GM23338 (cell line): ENCODE measurements around the gene ACTR6. TPM values are rescaled to one million over a fixed set of nuclear protein-coding genes. Genes with fewer than 3 reads are reported as not detected.

ENCODE experiments used
- ATAC-seq: fragments of 200-7000 bp; cut with Tn5 transposase; 3 replicates; pipeline ENCODE4 v1.9.1; 2020
- DNase-seq: peaks from one replicate; pipeline ENCODE4 v3.0.0-alpha.2; 2015; ENCODE audit warnings: low spot score
- H2AFZ ChIP-seq: fragments of 200-600 bp; sonication (generic); 2 replicates; pipeline ENCODE4 v1.8.0; 2016; ENCODE audit warnings: antibody characterized with exemption, mild to moderate bottlenecking, moderate library complexity
- H3F3A ChIP-seq: fragments of 200-600 bp; sonication (generic); replicated peaks from 2 replicates; pipeline ENCODE4 v1.8.0; 2017; ENCODE audit warnings: antibody characterized with exemption, mixed run types, low read depth
- H3K27ac ChIP-seq: fragments of 200-600 bp; sonication (generic); 2 replicates; pipeline ENCODE4 v1.6.1; 2016; ENCODE audit warnings: low read depth
- H3K27me3 ChIP-seq: fragments of 200-600 bp; sonication (generic); 2 replicates; pipeline ENCODE4 v1.8.0; 2016; ENCODE audit warnings: mild to moderate bottlenecking, mixed run types, moderate library complexity; ENCODE audit not compliant: insufficient read depth
- H3K36me3 ChIP-seq: fragments of 200-600 bp; sonication (generic); 2 replicates; pipeline ENCODE4 v1.8.0; 2016; ENCODE audit warnings: mild to moderate bottlenecking; ENCODE audit not compliant: insufficient read depth
- H3K4me1 ChIP-seq: fragments of 200-600 bp; sonication (generic); 2 replicates; pipeline ENCODE4 v1.8.0; 2016; ENCODE audit warnings: mild to moderate bottlenecking, moderate library complexity; ENCODE audit not compliant: insufficient read depth
- H3K4me2 ChIP-seq: fragments of 200-600 bp; sonication (generic); 2 replicates; pipeline ENCODE4 v1.7.1; 2017; ENCODE audit warnings: mixed run types
- H3K4me3 ChIP-seq: fragments of 200-600 bp; sonication (generic); 2 replicates; pipeline ENCODE4 v1.6.1; 2016; ENCODE audit warnings: mixed run types
- H3K79me2 ChIP-seq: fragments of 200-600 bp; sonication (generic); replicated peaks from 2 replicates; pipeline ENCODE4 v1.8.0; 2017; ENCODE audit warnings: mild to moderate bottlenecking; ENCODE audit not compliant: insufficient read depth
- H3K9me2 ChIP-seq: fragments of 200-600 bp; sonication (generic); 2 replicates; pipeline ENCODE4 v1.8.0; 2017; ENCODE audit not compliant: insufficient read depth
- H4K20me1 ChIP-seq: fragments of 200-600 bp; sonication (generic); replicated peaks from 2 replicates; pipeline ENCODE4 v1.8.0; 2017; ENCODE audit warnings: mild to moderate bottlenecking; ENCODE audit not compliant: insufficient read depth
- H3K27ac Mint-ChIP-seq: 2 replicates; pipeline ENCODE4 v1.8.0; 2020; ENCODE audit warnings: inconsistent platforms, mild to moderate bottlenecking, moderate library complexity, mixed read lengths
- H3K27me3 Mint-ChIP-seq: 3 replicates; pipeline ENCODE4 v1.8.0; 2022; ENCODE audit warnings: low read depth, mild to moderate bottlenecking, moderate library complexity, mixed read lengths, inconsistent platforms; ENCODE audit not compliant: insufficient read depth, poor library complexity
- H3K36me3 Mint-ChIP-seq: 3 replicates; pipeline ENCODE4 v1.8.0; 2021; ENCODE audit warnings: low read depth, mild to moderate bottlenecking, inconsistent platforms, moderate library complexity, mixed read lengths
- H3K4me1 Mint-ChIP-seq: 3 replicates; pipeline ENCODE4 v1.8.0; 2020; ENCODE audit warnings: mild to moderate bottlenecking, inconsistent platforms, mixed read lengths
- H3K4me3 Mint-ChIP-seq: 3 replicates; pipeline ENCODE4 v1.8.0; 2021; ENCODE audit warnings: moderate library complexity, mild to moderate bottlenecking, inconsistent platforms, mixed read lengths
- H3K9me3 Mint-ChIP-seq: 3 replicates; pipeline ENCODE4 v1.8.0; 2020; ENCODE audit warnings: moderate library complexity, mild to moderate bottlenecking, inconsistent platforms, mixed read lengths
- CREB1 ChIP-seq: fragments of 250-450 bp; sonication (Bioruptor Pico); IDR thresholded peaks from 2 replicates; pipeline ENCODE4 v1.5.0; 2020; ENCODE audit warnings: low read depth, mild to moderate bottlenecking, moderate library complexity
- CTCF ChIP-seq, 2 experiments: fragments of 200-600 bp in 1 of 2; sonication (generic) in 1 of 2; conservative IDR thresholded peaks; 2 replicates each; pipeline versions ENCODE4 v1.5.1 to v1.6.1; 2016 to 2017; ENCODE audit warnings: antibody characterized with exemption in 2 of 2, low read depth in 2 of 2, mild to moderate bottlenecking in 2 of 2, moderate library complexity in 1 of 2
- ETS1 ChIP-seq: IDR thresholded peaks from 2 replicates; pipeline ENCODE4 v1.6.1; 2016; ENCODE audit warnings: antibody characterized with exemption
- EZH2 ChIP-seq: fragments of 200-600 bp; sonication (generic); IDR thresholded peaks from one replicate; pipeline ENCODE4 v1.8.0; 2017; ENCODE audit warnings: antibody characterized with exemption, mild to moderate bottlenecking, low read depth; ENCODE audit not compliant: unreplicated experiment
- EZH2phosphoT487 ChIP-seq: fragments of 200-600 bp; sonication (generic); IDR thresholded peaks from one replicate; pipeline ENCODE4 v1.8.1; 2018; ENCODE audit warnings: antibody characterized with exemption; ENCODE audit not compliant: unreplicated experiment
- JUNB ChIP-seq: IDR thresholded peaks from one replicate; pipeline ENCODE4 v1.6.1; 2016; ENCODE audit warnings: antibody characterized with exemption; ENCODE audit not compliant: unreplicated experiment
- NANOG ChIP-seq: IDR thresholded peaks from 2 replicates; pipeline ENCODE4 v1.6.1; 2016; ENCODE audit warnings: antibody characterized with exemption, borderline replicate concordance
- POLR2AphosphoS5 ChIP-seq: IDR thresholded peaks from 2 replicates; pipeline ENCODE4 v1.6.1; 2016; ENCODE audit warnings: antibody characterized with exemption, low read depth
- REST ChIP-seq: IDR thresholded peaks from one replicate; pipeline ENCODE4 v1.6.1; 2018; ENCODE audit warnings: antibody characterized with exemption; ENCODE audit not compliant: unreplicated experiment
- STAT1 ChIP-seq: IDR thresholded peaks from one replicate; pipeline ENCODE4 v1.6.1; 2016; ENCODE audit warnings: antibody characterized with exemption; ENCODE audit not compliant: unreplicated experiment
- ZNF114 ChIP-seq: fragments of 250-450 bp; sonication (Bioruptor Pico); IDR thresholded peaks from 2 replicates; pipeline ENCODE4 v1.5.0; 2020; ENCODE audit warnings: mild to moderate bottlenecking, moderate library complexity
- ZNF331 ChIP-seq: fragments of 250-450 bp; sonication (Bioruptor Pico); IDR thresholded peaks from 2 replicates; pipeline ENCODE4 v1.5.0; 2020; ENCODE audit warnings: low read depth, mild to moderate bottlenecking, moderate library complexity
- ZNF462 ChIP-seq: fragments of 250-450 bp; sonication (Bioruptor Pico); IDR thresholded peaks from 2 replicates; pipeline ENCODE4 v1.5.0; 2020; ENCODE audit warnings: mild to moderate bottlenecking, moderate library complexity
- polyA plus RNA-seq: library from polyadenylated mRNA; unstranded; fragments of >200 nt; fragmentation: Nextera tagmentation; extraction: Ambion mirVana; gene quantifications from 2 replicates; pipeline ENCODE4 v1.2.1, GENCODE V29; 2016
- total RNA-seq: library from RNA; depleted of rRNA; stranded (reverse); fragments of >200 nt; shearing (Covaris generic); gene quantifications from 2 replicates; pipeline ENCODE4 v1.2.3, GENCODE V29; 2014

The ACTR6 gene
- total and polyA plus RNA-seq, 2 experiments from 2014 or later, result 30.1 to 42.5 TPM

GRCh38 chr12:100225491-100225890 is 24.9 kb downstream of the ACTR6 start:
- Mint-ChIP-seq H3K4me3 (no peak overlapping the region), H3K4me1 (no peaks in the 10 kb centered on the region), H3K27me3 (no peaks in the 10 kb centered on the region), H3K9me3 (no peaks in the 10 kb centered on the region), H3K27ac (no peak overlapping the region), H3K36me3 (peaks cover 27% of the 10 kb centered on the region; the same call in 1 of the 3 replicates)
- Histone ChIP-seq H3K36me3 (peaks cover 10% of the 10 kb centered on the region; the same call in 1 of the 2 replicates), H2AFZ (no peak overlapping the region), H3K9me2 (no peaks in the 10 kb centered on the region), H3K4me1 (no peaks in the 10 kb centered on the region), H3K27ac (no peak overlapping the region), H3K27me3 (no peaks in the 10 kb centered on the region), H4K20me1 (no peaks in the 10 kb centered on the region; the same call in 1 of the 2 replicates), H3F3A (0 out of 2 replicates have a peak, but pooled peaks cover 2% of the 10 kb centered on the region), H3K79me2 (no peaks in the 10 kb centered on the region), H3K4me2 (no peak overlapping the region), H3K4me3 (no peak overlapping the region)
- DNase-seq (no peak), ATAC-seq (no peak)
- TF ChIP-seq STAT1 (no peak), POLR2AphosphoS5 (no peak), JUNB (no peak), ZNF114 (no peak), REST (no peak), NANOG (no peak), ZNF462 (no peak), CTCF (conservative IDR thresholded peaks at IDR 0.05; ENCODE audit: low read depth in 2 of 2) (no peak), ZNF331 (CRISPR knock-in tag) (no peak), CREB1 (CRISPR knock-in tag) (no peak), ETS1 (no peak), EZH2 (no peak), EZH2phosphoT487 (no peak)
